HCT116 (cell line): ENCODE measurements around the gene CSRP1. TPM values are rescaled to one million over a fixed set of nuclear protein-coding genes. Genes with fewer than 3 reads are reported as not detected.

Experiments
- ATAC-seq: fragments of 200-7000 bp; cut with Tn5 transposase; 2 replicates; pipeline ENCODE4 v1.9.1; 2020; ENCODE audit warnings: mild to moderate bottlenecking, moderate library complexity
- BruUV-seq: library from RNA; stranded (reverse); fragments of 400-500 nt; replicated peaks from 2 replicates; lab custom pipeline; 2021; lab: Mats Ljungman, UMichigan
- CTCF ChIA-PET: fragments of 300-600 bp; sonication (Branson Sonifier 250); formaldehyde crosslinking; loops from one replicate; lab custom pipeline; 2021; ENCODE audit warnings: antibody characterized with exemption; lab: Charles Lee
- POLR2A ChIA-PET: fragments of 300-600, 350-600 bp; sonication (Branson Sonifier 250); formaldehyde crosslinking; loops from one replicate; lab custom pipeline; 2021; ENCODE audit warnings: antibody characterized with exemption; lab: Charles Lee
- RAD21 ChIA-PET, 2 experiments: fragments of 300-600 bp; sonication (Branson Sonifier 250); formaldehyde crosslinking; loops; one replicate each; lab custom pipeline; 2023; ENCODE audit warnings: low total read pairs in 2 of 2; ENCODE audit not compliant: uncharacterized antibody in 2 of 2, unreplicated experiment in 2 of 2, low non-redundant PET in 1 of 2; lab: Charles Lee
- DNase-seq: peaks from one replicate; pipeline ENCODE4 v3.0.0-alpha.2; 2010; ENCODE audit warnings: low read depth, low spot score
- H2AFZ ChIP-seq: fragments of 200-600 bp; shearing (Covaris generic), sonication (generic); 2 replicates; pipeline ENCODE4 v1.6.1; 2017; ENCODE audit warnings: low read depth, mixed run types, mixed read lengths, antibody characterized with exemption, low read length; ENCODE audit not compliant: poor library complexity, severe bottlenecking
- H3K27ac ChIP-seq: 2 replicates; pipeline ENCODE4 v1.5.1; 2012; ENCODE audit warnings: low read depth, low read length
- H3K27me3 ChIP-seq: fragments of 200-600 bp; sonication (generic); 2 replicates; pipeline ENCODE4 v1.6.1; 2016; ENCODE audit warnings: mixed run types, low read length, mixed read lengths; ENCODE audit not compliant: insufficient read depth
- H3K36me3 ChIP-seq, 2 experiments: fragments of 200-500 bp in 1 of 2; fragments of 200-600 bp in 1 of 2; sonication (Bioruptor generic) in 1 of 2; sonication (generic) in 1 of 2; 2 replicates each; pipeline versions ENCODE4 v1.5.1 to v1.6.1; 2014 to 2016; ENCODE audit warnings: low read length in 2 of 2, inconsistent platforms in 1 of 2, mixed read lengths in 1 of 2, mixed run types in 1 of 2; ENCODE audit not compliant: insufficient read depth in 2 of 2, control insufficient read depth in 1 of 2
- H3K4me1 ChIP-seq, 2 experiments: fragments of 200-600 bp in 1 of 2; sonication (generic) in 1 of 2; 2 replicates each; pipeline versions ENCODE4 v1.5.1 to v1.6.1; 2012 to 2017; ENCODE audit warnings: low read length in 2 of 2, inconsistent platforms in 1 of 2, mild to moderate bottlenecking in 1 of 2, mixed read lengths in 1 of 2, mixed run types in 1 of 2, moderate library complexity in 1 of 2; ENCODE audit not compliant: insufficient read depth in 2 of 2, control insufficient read depth in 1 of 2
- H3K4me2 ChIP-seq: fragments of 200-600 bp; sonication (generic); 2 replicates; pipeline ENCODE4 v1.6.1; 2017; ENCODE audit warnings: mixed run types, low read length, mixed read lengths
- H3K4me3 ChIP-seq, 2 experiments: fragments of 200-600 bp in 1 of 2; sonication (generic) in 1 of 2; replicated peaks in 1 of 2; 2 replicates each; pipeline ENCODE4 v1.5.1; 2011 to 2016; ENCODE audit warnings: low read length in 2 of 2, control low read depth in 1 of 2, low read depth in 1 of 2, mild to moderate bottlenecking in 1 of 2, mixed read lengths in 1 of 2, mixed run types in 1 of 2
- H3K79me2 ChIP-seq: fragments of 200-600 bp; sonication (generic); 2 replicates; pipeline ENCODE4 v1.6.1; 2017; ENCODE audit warnings: mild to moderate bottlenecking, mixed run types, low read length, moderate library complexity, mixed read lengths; ENCODE audit not compliant: insufficient read depth
- H3K9ac ChIP-seq: fragments of 200-600 bp; sonication (generic); 2 replicates; pipeline ENCODE4 v1.6.1; 2016; ENCODE audit warnings: low read length, mixed read lengths
- H3K9me2 ChIP-seq: fragments of 200-600 bp; sonication (generic), shearing (Covaris generic); 2 replicates; pipeline ENCODE4 v1.6.1; 2017; ENCODE audit warnings: mixed run types, mild to moderate bottlenecking, moderate library complexity; ENCODE audit not compliant: insufficient read depth
- H3K9me3 ChIP-seq, 2 experiments: fragments of 200-500 bp in 1 of 2; fragments of 200-600 bp in 1 of 2; sonication (Bioruptor generic) in 1 of 2; sonication (generic) in 1 of 2; 2 replicates each; pipeline ENCODE4 v1.6.1; 2014 to 2017; ENCODE audit warnings: low read length in 2 of 2, mixed read lengths in 2 of 2, inconsistent platforms in 1 of 2, low read depth in 1 of 2, mild to moderate bottlenecking in 1 of 2, mixed run types in 1 of 2, moderate library complexity in 1 of 2; ENCODE audit not compliant: control insufficient read depth in 1 of 2, insufficient read depth in 1 of 2
- H4K20me1 ChIP-seq: fragments of 200-600 bp; sonication (generic), shearing (Covaris generic); 2 replicates; pipeline ENCODE4 v1.6.1; 2017; ENCODE audit warnings: mixed run types, mild to moderate bottlenecking, moderate library complexity; ENCODE audit not compliant: insufficient read depth
- ATF3 ChIP-seq: IDR thresholded peaks from 2 replicates; pipeline ENCODE4 v1.6.1; 2012
- CTCF ChIP-seq, 3 experiments: fragments of 200-600 bp in 1 of 3; sonication (generic) in 1 of 3; IDR thresholded peaks in 2 of 3; conservative IDR thresholded peaks in 1 of 3; 2 replicates each; pipeline ENCODE4 v1.5.1; 2012 to 2017; ENCODE audit warnings: low read depth in 2 of 3, low read length in 2 of 3, antibody characterized with exemption in 1 of 3, borderline replicate concordance in 1 of 3, control low read depth in 1 of 3, mild to moderate bottlenecking in 1 of 3, mixed read lengths in 1 of 3, mixed run types in 1 of 3, moderate library complexity in 1 of 3; ENCODE audit not compliant: insufficient read depth in 1 of 3
- ELF1 ChIP-seq: IDR thresholded peaks from 2 replicates; pipeline ENCODE4 v1.6.1; 2012; ENCODE audit warnings: low read depth, borderline replicate concordance
- EZH2phosphoT487 ChIP-seq: fragments of 200-600 bp; IDR thresholded peaks from 2 replicates; pipeline ENCODE4 v1.6.1; 2018; ENCODE audit warnings: antibody characterized with exemption, borderline replicate concordance
- JUND ChIP-seq: IDR thresholded peaks from 2 replicates; pipeline ENCODE4 v1.6.1; 2012
- POLR2A ChIP-seq: IDR thresholded peaks from 2 replicates; pipeline ENCODE4 v1.7.0; 2011; ENCODE audit warnings: borderline replicate concordance; ENCODE audit not compliant: insufficient read depth, insufficient read length; ENCODE audit errors: extremely low read depth
- REST ChIP-seq: IDR thresholded peaks from 2 replicates; pipeline ENCODE4 v1.6.1; 2012; ENCODE audit warnings: low read depth
- SIN3A ChIP-seq: IDR thresholded peaks from 2 replicates; pipeline ENCODE4 v1.6.1; 2012; ENCODE audit warnings: low read depth
- SRF ChIP-seq: IDR thresholded peaks from 2 replicates; pipeline ENCODE4 v1.6.1; 2012; ENCODE audit warnings: low read depth
- TCF7L2 ChIP-seq: IDR thresholded peaks from 2 replicates; pipeline ENCODE4 v1.7.0; 2011; ENCODE audit warnings: borderline replicate concordance, inconsistent platforms; ENCODE audit not compliant: insufficient read depth, insufficient read length; ENCODE audit errors: extremely low read depth
- intact Hi-C: fragments of 100-400 bp; cut with micrococcal nuclease; formaldehyde crosslinking; loops from 2 replicates; pipeline ENCODE4 v1.10.0; 2022
- total RNA-seq: library from RNA; stranded (reverse); gene quantifications from one replicate; pipeline ENCODE4 v1.2.1, GENCODE V29; 2021; ENCODE audit not compliant: unreplicated experiment

The CSRP1 gene
- total RNA-seq, 1 experiment from 2014 or later, result 51.7 TPM

- H3K27ac ChIP-seq, result no peak overlapping the region
- POLR2A ChIA-PET, result no interaction called here
- no peak overlapping the region for H2AFZ ChIP-seq
- no peak overlapping the region for H3K4me3 ChIP-seq
- intact Hi-C loops, result no loop called here
- TF ChIP-seq EZH2phosphoT487, result no peak
- no peak for TF ChIP-seq JUND
- no peak for TF ChIP-seq ELF1
- TF ChIP-seq TCF7L2, result no peak
- no peak for TF ChIP-seq SIN3A
- TF ChIP-seq, all 23 proteins: peak for 0
- Histone ChIP-seq H3K36me3 (no peaks in the 10 kb centered on the region), H3K9ac (no peak overlapping the region), H3K4me1 (peaks cover 13 to 30% of the 10 kb centered on the region in 2 experiments), H4K20me1 (no peaks in the 10 kb centered on the region), H3K79me2 (no peaks in the 10 kb centered on the region), H3K27me3 (no peaks in the 10 kb centered on the region), H3K9me2 (no peaks in the 10 kb centered on the region), H3K4me2 (no peak overlapping the region), H3K9me3 (no peaks in the 10 kb centered on the region)
- ChIA-PET RAD21 (no interaction called here), CTCF (interaction anchor here (1.1 to 8.8 kb wide), 2 partner anchors 28 to 63 kb away, joined by 4 to 194 read pairs; no protein-coding TSS in a partner anchor)
- DNase-seq (no peak), ATAC-seq (no peak)
- BruUV-seq, result no TSS peak
Measured at GRCh38 chr1:201510734-201511133, 3.8 kb upstream of the CSRP1 start.

GRCh38 chr1:201509601-201510374 is 2.9 kb upstream of the CSRP1 start:
- Histone ChIP-seq H3K9ac (no peak overlapping the region), H4K20me1 (no peaks in the 10 kb centered on the region), H2AFZ (no peak overlapping the region), H3K27ac (no peak overlapping the region), H3K4me1 (peaks cover 13 to 35% of the 10 kb centered on the region in 2 experiments)
- ChIA-PET POLR2A (no interaction called here), RAD21 (no interaction called here), CTCF (interaction anchor here (1.1 to 8.8 kb wide), 2 partner anchors 28 to 62 kb away, joined by 4 to 194 read pairs; no protein-coding TSS in a partner anchor)
- intact Hi-C loops, result no loop called here
- DNase-seq (no peak), ATAC-seq (no peak)
- no peak for TF ChIP-seq REST
- no peak for TF ChIP-seq POLR2A
- TF ChIP-seq SRF, result no peak
- no peak for TF ChIP-seq ELF1
- TF ChIP-seq ATF3, result no peak
- TF ChIP-seq CTCF (IDR thresholded peaks at IDR 0.05 in 2 of 3, conservative IDR thresholded peaks at IDR 0.05 in 1 of 3; ENCODE audit: borderline replicate concordance in 1 of 3, insufficient read depth in 1 of 3, low read depth in 2 of 3, low read length in 2 of 3), result no peak
- no peak for TF ChIP-seq JUND
- TF ChIP-seq SIN3A, result no peak
- TF ChIP-seq TCF7L2, result no peak
- TF ChIP-seq, all 23 proteins: peak for 0
- Histone ChIP-seq H3K4me3 (no peak overlapping the region), H3K9me3 (no peaks in the 10 kb centered on the region), H3K9me2 (no peaks in the 10 kb centered on the region), H3K4me2 (no peak overlapping the region), H3K36me3 (no peaks in the 10 kb centered on the region), H3K79me2 (no peaks in the 10 kb centered on the region; the same call in 1 of the 2 replicates), H3K27me3 (no peaks in the 10 kb centered on the region)
- no TSS peak for BruUV-seq
